GM19372 (cell line): Measurements from ENCODE around the gene ECI2.
"Not testable (repeated sequence)": the region's sequence is repeated elsewhere in the genome, so short reads cannot be mapped to it uniquely, and the experiment has no call there.

ENCODE experiments used
- ATAC-seq: cut with Tn5 transposase; IDR thresholded peaks from one replicate; pipeline ENCODE4 v1.9.1; 2021; ENCODE audit warnings: mild to moderate bottlenecking, low read depth, moderate library complexity; ENCODE audit not compliant: unreplicated experiment

The ECI2 gene

GRCh38 chr6:4145083-4145482 is 9.7 kb upstream of the ECI2 start:
- no peak for ATAC-seq

- no peak for ATAC-seq
Measured at GRCh38 chr6:4139272-4139671, 3.9 kb upstream of the ECI2 start.

GRCh38 chr6:4138186-4138585 is 2.8 kb upstream of the ECI2 start:
- no peak for ATAC-seq

- ATAC-seq, result no peak
Measured at GRCh38 chr6:4136354-4136831, 1.0 kb upstream of the ECI2 start.

GRCh38 chr6:4135665-4136353 is 434 bp upstream of the ECI2 start:
- peak; percentile 60 for ATAC-seq

GRCh38 chr6:4133941-4134838 is 1.2 kb downstream of the ECI2 start:
- no peak for ATAC-seq

- no peak for ATAC-seq
Measured at GRCh38 chr6:4130357-4130987, 4.9 kb downstream of the ECI2 start.

- no peak for ATAC-seq
Measured at GRCh38 chr6:4129446-4129845, 5.9 kb downstream of the ECI2 start.

GRCh38 chr6:4128748-4129147 is 6.6 kb downstream of the ECI2 start:
- ATAC-seq, result no peak

- ATAC-seq, result no peak
Measured at GRCh38 chr6:4128072-4128471, 7.3 kb downstream of the ECI2 start.

- ATAC-seq, result no peak
Measured at GRCh38 chr6:4125933-4126864, 9.2 kb downstream of the ECI2 start.

GRCh38 chr6:4125500-4125899 is 9.9 kb downstream of the ECI2 start:
- no peak for ATAC-seq

GRCh38 chr6:4124351-4124750 is 11.0 kb downstream of the ECI2 start:
- ATAC-seq, result no peak

- ATAC-seq, result no peak
Measured at GRCh38 chr6:4115741-4116140, 19.6 kb downstream of the ECI2 start.

- ATAC-seq, result no peak
Measured at GRCh38 chr6:4114123-4114522, 21.3 kb downstream of the ECI2 start.

- no peak for ATAC-seq
Measured at GRCh38 chr6:4113649-4114048, 21.7 kb downstream of the ECI2 start.

GRCh38 chr6:4112366-4112765 is 23.0 kb downstream of the ECI2 start:
- ATAC-seq, result no peak

GRCh38 chr6:4109363-4109815 is 26.0 kb downstream of the ECI2 start:
- not testable (repeated sequence) for ATAC-seq

- no peak for ATAC-seq
Measured at GRCh38 chr6:4108561-4109093, 26.7 kb downstream of the ECI2 start.

- no peak for ATAC-seq
Measured at GRCh38 chr6:4107873-4108272, 27.5 kb downstream of the ECI2 start.
